GM18511 (cell line): ENCODE results near the gene LAMTOR2.
"Not testable (repeated sequence)": the region's sequence is repeated elsewhere in the genome, so short reads cannot be mapped to it uniquely, and the experiment has no call there.

Experiments used
- ATAC-seq: cut with Tn5 transposase; IDR thresholded peaks from one replicate; pipeline ENCODE4 v1.9.1; 2021; ENCODE audit warnings: mild to moderate bottlenecking, moderate library complexity; ENCODE audit not compliant: unreplicated experiment

The LAMTOR2 gene

DNA sequence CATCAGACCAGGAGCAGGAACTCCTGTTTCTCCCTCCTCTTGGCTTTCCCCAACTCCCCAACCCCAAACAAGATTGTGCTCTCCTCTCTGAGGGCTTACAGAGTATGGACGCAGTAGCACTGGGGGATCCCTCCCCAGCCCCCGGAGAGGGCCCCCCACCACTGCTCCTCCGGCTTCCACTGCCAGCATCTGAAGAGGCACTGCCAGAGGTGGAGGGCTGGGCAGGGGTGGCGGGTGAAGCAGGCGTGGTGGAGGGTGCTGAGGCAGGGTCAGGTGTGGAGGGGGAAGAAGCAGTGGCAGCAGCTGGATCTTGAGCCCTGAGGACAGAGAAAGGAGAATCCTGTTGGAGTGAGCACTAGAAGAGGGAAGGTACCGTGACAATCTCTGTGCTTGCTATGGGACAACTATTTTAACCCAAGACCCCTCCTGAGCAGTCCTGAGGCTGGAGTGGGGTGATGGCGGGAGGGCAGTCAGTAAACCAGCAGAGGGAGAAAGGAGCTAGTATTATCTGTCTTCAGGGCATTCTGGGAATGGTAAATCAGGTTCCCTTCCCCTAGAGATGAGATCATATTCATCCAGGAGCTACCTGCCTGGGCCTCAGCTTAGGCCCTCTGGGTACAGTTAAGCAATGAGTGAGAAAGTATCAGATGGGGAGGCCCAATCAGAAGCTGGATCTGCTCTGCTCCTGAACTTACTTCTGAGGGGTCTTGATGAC, 3.4 kb upstream of the LAMTOR2 start:
- ATAC-seq, result no peak

DNA sequence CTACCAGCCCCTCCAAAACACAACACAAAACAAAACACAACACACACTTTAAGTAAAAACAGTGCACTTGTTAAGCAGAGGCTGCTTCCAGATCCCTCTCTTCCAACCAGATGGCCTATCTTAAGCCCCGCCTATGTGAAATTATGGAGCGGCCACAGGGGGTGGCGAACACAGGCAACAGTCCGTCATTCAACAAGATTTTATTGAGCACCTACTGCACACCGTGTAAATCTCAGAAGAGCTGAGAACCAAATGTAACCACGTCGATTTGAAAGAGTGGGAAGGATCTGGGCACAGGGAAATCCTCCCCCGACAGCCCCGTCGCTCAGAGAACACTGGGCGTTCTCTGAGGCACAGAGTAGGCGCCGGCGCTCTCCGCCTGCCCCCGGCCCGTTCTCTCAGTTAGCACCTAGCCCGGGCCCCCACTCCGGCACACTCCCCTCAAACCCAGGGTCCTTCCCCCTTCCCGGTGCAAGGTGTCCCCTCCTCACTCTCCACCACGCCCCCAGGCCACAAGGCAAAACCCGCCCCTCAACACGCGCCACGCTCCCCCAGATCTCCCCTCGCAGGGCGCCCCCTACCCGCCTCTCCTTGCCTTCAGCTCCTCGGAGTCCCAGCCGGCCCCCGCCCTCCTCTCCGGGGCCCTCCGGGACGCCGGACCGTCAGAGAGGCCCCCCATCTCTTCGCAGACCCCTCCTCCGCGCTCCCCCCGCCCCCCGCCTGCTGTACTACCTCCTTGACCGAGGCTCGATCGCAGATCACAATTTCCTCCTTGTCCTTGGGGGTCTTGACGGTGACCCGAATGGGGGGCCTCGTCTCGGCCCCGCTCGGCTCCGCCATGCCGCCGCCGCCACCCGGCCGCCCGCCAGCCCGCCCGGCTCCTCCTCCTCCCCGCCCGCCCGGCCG, 1.5 kb upstream of the LAMTOR2 start:
- peak; percentile 21 for ATAC-seq

DNA sequence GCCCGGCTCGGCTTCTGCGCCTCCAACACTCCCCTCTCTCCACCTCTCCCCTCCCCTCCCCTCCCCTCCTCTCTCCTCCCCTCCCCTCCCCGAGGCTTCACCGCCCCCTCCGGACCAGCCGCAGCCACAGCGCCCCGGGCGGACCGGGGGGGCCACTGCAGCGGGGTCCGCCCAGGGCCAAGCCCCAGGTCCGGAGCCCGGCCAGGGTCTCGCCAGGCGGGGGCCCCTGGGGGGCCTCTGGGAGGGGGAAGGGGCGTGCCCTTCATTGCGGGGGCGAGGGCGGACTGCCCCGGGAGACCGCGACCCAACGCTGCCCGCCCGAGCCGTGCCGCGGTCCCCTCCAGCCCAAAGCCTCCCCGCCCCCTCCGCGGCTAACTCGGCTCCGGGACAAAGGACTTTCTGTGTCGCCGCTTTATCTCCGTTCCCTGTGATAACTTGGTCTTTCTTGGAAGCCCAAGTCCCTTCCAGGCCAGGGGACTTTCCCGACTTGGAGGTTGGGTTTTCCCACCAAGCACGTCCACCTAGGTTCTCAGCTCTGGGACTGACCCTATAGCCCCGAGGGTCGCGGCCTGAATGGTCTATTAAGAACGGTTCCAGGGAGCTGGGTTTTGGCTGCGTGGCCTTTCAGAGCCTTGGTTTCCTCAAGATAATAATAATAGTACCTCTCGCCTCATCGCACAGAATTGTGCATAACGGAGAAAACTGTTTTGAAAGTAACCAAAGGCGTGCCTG, 648 bp upstream of the LAMTOR2 start, which contains the start of gene UBQLN4:
Gene UBQLN4, minus strand, starts transcription at position 31 of the 732 bp plus-strand sequence. CDS start 97 bp downstream, outside the sequence.
- peak; percentile 35 for ATAC-seq

DNA sequence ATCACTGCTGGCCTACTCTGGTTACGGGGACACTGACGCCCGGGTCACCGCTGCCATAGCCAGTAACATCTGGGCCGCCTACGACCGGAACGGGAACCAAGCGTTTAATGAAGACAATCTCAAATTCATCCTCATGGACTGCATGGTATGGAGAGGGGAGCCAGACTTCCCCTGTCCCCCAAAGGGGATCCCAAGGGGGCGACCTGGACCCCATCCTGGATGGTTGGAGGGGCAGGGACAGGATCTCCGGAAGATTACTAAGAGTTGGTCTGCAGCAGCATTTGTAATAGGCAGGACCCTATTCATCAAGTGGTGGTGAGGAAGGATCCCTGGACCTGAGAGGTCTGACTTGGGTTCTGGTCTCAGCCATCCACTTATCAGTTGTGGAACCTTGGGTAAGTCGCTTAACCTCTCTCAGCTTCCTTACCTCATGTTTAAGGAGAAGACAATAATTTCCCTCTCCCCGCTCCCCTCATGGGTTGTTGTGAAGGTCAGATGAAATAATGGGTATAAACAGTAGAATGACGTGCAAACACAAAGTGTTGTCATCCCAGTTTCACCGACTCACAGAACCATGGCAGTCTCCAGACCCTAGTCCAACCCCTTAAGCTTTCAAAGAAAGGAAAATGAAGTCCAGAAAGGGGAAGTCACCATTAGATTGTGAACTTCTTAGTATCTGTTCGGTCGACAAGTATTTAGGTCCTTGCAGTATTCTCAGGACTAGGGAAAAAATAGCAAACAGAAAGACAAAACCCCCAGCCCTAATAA, 883 bp downstream of the LAMTOR2 start:
- no peak for ATAC-seq

DNA sequence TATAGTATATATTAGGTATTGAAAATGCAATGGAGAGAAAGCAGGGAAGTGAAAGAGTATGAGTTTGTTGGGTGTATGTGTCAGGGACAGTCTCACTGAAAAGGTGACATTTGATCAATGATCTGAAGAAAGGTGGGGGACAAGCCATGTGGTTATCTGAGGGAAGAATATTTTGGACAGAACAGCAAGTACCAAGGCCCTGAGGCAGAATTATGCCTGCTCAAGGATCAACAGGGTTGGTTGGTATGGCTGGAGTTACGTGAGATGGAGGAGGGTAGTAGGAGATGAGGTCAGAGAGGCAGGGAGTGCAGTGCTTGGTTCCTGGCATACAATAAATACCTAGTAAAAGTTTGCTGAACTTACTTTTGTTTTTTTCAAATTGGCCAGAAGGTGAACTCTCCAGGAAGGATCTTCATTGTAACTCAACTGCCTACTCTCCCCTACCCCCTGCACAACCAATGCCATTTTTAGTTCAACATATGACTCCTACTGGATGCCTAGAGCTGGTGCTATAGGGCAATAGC, 1.8 kb downstream of the LAMTOR2 start:
- ATAC-seq, result no peak

DNA sequence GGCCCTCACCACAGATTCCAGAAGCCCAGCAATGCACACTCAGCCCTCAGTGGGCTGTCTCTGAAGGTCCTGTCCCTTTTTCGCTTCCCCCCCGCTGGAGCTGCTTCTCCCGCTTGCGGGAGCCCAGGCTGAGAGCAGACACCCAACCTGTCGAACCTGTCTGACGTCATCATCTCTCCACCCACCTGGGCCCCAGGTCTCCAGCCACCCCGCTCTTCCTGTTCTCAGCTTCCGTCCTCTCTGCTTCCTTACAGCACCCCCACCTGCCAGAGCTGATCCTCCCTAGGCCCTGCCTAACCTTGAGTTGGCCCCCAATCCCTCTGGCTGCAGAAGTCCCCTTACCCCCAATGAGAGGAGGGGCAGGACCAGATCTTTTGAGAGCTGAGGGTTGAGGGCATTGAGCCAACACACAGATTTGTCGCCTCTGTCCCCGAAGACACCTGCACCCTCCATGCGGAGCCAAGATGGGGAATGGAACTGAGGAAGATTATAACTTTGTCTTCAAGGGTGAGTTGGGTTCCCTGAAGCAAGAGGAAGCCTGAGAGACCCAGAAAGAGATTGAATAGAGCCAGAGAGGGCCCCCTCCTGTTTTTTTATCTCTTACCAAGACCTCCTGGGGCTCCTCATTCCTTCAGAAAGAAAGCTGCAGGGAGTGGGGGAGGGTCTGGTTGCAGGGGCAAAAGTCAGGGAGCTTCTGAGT, 6.5 kb downstream of the LAMTOR2 start, which contains the start of gene RAB25:
Gene RAB25, plus strand, starts transcription at position 224 of the 700 bp plus-strand sequence. Its CDS starts 241 bp downstream, at position 465.
- no peak for ATAC-seq

DNA sequence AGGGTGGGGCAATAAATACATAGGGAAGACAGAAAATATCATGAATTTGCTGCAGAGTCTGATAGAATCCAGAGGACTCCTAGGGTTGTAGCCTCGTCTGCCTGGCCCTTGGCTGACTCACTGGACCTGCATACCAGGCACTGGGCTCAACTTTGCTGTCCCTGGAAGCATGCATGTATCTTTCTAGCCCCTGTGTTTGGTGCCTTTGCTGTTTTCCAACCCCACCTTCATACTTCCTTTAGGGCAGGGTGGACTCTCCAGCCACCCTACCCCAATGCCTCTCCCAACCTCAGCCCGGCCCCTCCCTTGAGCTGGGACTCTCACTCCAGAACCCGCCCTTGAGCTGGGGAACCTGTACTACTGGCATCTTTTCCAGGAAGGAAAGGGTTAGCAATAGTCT, 7.6 kb downstream of the LAMTOR2 start:
- no peak for ATAC-seq

DNA sequence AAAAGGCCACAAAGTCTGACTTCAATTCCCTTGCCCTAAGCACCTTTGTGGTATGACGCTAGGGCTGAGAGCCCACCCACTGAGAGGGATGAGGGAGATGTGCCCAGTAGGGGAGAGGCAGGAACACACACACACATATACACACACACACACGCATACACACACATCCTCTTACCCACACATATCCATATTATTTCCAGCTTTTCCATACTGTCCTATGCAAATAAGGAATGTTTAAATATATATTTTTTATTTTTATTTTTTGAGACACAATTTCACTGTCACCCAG, 9.4 kb downstream of the LAMTOR2 start:
- ATAC-seq, result no peak

DNA sequence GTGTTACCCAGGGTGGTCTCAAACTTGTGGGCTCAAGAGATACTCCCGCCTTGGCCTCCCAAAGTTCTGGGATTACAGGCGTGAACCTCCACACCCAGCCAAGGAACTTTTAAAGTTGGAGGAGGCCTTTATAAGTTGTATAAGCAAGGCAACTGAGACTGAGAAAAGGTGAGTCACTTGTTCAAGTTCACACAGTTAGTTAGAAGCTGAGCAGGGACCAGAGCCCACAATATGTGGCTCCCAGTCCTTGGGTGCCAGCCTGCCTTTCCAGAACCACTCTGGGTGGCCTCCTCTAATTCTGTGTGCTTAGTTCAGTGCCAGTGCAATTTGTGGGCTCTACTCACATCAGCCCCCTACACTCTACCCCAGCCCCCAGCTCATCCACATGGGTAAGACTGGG, 10.0 kb downstream of the LAMTOR2 start:
- ATAC-seq, result no peak

DNA sequence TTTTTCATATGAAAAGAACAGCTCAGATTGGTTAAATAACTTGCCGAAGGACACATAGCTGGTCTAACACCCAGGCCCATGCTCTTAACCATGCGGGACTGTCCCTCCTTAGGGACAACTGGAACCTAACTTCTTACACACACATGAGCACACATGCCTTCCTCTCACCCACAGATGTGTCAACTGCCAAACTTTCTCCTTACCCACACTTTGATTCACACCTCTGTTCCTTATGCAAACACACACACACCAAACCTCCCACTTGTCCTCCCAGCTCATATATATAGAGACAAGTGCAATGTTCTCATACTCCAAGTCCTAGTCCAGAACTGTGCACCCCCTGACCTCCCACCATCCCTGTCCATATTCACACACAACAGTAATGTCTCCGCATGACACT, 10.6 kb downstream of the LAMTOR2 start:
- ATAC-seq, result no peak

DNA sequence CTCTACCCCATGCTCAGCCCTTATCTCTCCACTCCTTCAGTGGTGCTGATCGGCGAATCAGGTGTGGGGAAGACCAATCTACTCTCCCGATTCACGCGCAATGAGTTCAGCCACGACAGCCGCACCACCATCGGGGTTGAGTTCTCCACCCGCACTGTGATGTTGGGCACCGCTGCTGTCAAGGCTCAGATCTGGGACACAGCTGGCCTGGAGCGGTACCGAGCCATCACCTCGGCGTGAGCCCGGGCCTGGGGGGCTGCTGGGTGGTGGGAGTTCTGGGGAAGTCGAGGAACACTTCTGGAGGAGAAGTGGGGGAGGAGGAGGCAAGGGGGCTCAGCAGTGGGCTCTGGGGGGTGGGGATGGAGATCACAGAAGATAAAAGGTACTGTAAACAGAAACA, 11.3 kb downstream of the LAMTOR2 start:
- no peak for ATAC-seq

DNA sequence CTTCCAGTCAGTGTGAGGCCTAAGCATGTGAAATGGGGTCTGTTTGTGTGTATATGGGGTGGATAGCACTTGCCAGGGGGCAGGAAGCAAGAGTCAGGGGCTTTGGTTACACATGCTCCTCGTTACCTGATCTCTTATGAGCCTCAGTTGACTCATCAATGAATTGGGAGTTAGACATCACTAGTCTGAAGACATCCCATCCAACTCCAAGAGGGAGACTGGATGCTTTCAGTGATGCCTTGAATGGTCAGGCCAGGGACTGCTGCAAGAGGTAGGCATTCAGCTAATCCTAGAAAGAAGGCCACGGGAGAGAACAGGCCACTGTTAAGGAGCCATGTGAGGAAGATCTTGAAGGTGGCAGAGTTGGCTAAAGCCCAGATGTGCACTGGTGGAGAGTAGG, 12.7 kb downstream of the LAMTOR2 start:
- ATAC-seq, result no peak

DNA sequence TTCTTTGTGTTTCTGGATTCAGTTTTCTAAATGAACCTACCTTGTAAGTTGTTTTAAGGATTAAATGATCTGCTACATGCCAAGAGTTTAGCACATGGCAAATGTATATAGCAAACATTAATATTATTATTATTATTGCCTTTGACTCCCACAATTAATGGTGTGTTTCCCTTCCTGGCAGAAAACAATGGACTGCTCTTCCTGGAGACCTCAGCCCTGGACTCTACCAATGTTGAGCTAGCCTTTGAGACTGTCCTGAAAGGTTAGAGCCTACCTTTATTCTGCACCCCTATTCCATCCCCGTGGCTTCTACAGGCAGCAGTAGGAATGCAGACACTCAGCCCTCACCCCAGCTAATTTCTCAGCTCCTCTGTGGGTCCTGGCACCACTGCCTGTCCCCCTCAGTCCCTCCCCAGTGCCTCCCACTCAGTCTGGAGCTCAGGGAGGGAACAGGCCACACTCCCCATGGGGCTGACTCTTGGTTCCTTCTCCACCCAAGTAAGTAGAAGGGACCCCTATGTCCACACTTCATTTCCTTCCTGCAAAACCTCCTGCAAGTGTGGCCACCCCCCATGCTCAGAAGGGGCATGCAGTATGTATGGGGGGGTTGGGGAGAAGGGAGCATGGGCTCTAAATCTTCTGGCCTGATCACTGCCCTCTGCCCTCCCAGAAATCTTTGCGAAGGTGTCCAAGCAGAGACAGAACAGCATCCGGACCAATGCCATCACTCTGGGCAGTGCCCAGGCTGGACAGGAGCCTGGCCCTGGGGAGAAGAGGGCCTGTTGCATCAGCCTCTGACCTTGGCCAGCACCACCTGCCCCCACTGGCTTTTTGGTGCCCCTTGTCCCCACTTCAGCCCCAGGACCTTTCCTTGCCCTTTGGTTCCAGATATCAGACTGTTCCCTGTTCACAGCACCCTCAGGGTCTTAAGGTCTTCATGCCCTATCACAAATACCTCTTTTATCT, 15.2 kb downstream of the LAMTOR2 start:
- no peak for ATAC-seq

DNA sequence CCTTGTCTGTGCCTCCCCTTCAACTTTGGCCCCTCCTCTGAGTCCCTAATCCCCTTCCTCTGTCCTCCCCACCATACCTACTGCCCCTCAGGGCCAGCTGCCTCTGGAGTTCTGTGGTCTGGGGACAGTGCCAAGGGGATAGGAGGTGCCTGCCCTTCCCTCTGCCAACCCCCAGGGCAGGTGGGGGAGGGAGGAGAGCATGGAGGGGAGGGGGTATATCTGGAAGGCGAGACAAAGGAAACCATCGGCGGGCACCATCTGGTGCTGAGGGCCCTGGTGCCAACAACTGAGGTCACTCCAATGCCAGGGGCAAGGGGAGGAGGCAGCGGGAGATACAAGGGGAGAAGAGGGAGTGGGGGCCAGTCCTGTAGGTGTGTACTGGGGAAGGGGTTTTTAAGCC, 16.0 kb downstream of the LAMTOR2 start:
- no peak for ATAC-seq

DNA sequence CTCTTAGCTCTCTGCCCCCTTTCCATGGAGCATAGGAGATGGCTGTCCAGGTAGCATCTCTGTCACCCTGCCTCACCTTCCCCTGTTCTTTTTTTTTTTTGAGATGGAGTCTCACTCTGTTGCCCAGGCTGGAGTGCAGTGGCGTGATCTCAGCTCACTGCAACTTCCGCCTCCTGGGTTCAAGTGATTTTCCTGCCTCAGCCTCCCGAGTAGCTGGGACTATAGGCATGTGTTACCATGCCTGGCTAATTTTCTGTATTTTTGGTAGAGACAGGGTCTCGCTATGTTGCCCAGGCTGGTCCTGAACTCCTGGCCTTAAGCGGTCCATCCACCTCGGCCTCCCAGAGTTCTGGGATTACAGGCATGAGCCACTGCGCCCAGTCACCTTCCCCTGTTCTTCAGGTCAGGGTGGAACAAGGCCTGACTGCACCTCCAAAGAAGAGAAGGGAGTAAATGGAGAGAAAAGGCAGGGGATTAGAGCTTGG, 16.8 kb downstream of the LAMTOR2 start:
- not testable (repeated sequence) for ATAC-seq

DNA sequence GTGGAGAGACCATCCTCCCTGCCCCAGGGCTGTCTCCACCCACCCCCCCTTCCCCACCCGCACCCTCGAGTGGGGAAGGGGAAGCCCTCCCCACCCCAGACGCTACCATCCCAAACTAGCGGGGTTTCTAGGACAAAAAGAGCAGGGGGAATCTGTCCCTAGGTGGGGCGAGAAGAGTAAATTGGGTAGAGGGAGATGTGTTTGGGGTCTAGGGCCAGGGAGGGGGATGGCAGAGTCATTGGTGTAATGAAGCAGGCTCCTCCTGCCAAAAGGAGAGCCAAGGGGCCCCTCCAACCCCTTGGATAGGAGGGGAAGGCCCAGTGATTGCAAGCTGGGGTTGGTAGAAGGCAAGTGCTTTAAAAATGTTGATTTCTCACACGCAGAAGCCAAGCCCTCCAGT, 17.7 kb downstream of the LAMTOR2 start:
- no peak for ATAC-seq

DNA sequence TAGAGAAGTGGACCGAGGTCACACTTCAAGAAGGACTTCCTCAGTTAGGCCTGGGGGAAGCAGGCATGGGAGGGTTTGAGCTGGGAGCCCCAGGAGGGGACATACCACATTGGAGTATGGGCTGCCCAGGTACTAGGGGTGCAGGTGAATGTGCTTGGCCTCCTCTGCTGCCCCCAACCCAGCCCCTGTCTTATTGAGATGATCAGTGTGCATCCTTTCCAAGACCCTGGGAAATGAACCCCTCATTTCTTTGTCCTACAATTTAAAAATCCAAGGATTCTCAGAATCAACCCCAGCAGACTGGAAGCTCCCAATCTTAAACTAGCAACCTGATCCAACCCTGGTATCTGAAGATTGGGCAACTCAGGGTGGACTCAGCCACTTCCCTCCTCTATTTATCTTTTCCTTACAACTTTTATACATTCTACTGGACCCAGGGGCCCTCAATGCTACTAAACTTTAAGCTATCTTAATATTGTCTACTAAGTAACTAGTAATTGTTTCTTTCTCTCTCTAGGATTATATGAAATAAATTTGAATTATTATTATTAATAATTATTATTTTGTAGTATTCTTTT, 18.6 kb downstream of the LAMTOR2 start:
- no peak for ATAC-seq

DNA sequence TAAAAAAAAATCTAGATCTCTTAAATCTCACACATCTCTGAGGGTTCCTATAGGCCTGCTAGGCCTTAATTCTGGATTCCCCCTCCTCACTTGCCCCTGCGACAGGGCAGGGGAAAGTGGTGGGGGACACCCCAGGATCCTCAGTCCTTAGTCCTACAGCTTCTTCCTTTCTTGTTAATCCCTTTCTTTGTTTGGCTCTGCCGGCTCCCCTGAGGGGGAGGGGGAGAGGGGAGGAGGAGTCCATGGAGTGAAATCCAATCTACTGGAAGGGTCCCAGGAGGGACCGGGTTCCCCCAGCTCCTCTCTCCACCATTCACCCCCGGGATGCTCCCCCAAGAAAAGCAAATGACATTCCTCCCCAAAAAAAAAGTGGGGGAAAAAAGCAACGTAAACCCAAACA, 19.2 kb downstream of the LAMTOR2 start:
- no peak for ATAC-seq
